Muscle of back (tissue), 11 donors: ENCODE data around the gene BAIAP3. TPM values are rescaled to one million over a fixed set of nuclear protein-coding genes. Genes with fewer than 3 reads are reported as not detected.

Experiments used
- DNase-seq, 3 donors: peaks; one replicate each; pipeline versions ENCODE4 v3.0.0 to v3.0.0-alpha.2; 2013
- polyA plus RNA-seq, 10 donors: library from polyadenylated mRNA; unstranded; fragments of 120-200 nt; gene quantifications; one replicate each; pipeline ENCODE4 v1.2.1, GENCODE V29; 2013; ENCODE audit not compliant: insufficient read length in 10 of 10

BAIAP3 gene
- polyA plus RNA-seq, 10 donors: 0.40 to 1.2 (median 0.81) TPM

DNA sequence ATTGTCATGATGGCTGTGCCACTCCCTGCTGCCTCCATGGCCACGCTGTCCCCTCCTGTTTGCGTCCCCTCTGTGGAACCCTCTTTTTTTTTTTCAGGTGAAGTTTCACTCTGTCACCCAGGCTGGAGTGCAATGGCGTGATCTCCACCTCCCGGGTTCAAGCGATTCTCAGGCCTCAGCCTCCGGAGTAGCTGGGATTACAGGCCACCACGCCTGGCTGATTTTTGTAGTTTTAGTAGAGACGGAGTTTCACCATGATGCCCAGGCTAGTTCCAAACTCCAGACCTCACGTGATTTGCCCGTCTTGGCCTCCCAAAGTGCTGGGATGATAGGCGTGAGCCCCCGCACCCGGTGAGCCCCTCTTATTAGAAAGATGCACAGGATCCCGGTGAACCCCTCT lies 35.0 kb upstream of the BAIAP3 start:
- no peak for DNase-seq

DNA sequence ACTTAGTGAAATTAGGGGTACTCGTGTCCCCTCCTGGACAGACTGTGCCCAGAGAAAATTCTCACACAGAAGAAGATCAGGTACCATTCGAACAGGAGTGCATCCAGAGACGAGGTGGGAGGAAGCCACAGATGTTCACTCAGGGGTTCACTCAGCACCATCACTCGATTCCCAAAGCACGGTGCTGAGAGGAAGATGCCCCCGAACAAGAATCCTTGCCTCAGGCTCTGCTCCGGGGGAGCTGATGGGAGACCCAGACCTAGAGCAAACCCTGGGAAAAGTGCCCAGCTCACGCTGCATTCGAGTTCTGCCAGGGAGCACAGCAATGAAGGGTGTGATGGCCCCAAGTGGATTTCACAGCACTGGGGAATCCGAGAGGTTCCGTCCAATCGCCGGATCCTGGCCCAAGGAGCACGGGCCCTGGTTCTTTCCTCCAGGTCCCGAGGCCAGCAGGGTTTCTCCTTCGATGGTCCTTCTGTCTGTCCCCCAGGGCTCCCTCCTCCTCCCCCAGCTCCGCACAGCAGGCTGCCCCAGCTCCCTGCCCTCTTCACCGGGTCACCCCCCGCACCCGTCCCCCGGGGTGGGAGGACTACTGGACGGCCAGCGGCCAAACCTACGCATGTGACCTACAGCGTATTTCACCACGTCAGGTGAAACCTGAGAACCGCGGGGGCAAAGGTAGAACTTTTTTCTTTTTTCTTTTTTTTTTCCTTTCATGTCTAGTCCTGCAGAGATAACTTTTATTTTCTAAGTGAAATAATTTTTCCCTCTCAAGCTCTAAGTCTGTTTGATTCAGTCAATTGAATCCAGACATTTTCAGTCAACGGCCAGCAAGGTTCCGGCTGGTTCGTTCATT lies 34.2 kb upstream of the BAIAP3 start:
- no peak for DNase-seq

DNA sequence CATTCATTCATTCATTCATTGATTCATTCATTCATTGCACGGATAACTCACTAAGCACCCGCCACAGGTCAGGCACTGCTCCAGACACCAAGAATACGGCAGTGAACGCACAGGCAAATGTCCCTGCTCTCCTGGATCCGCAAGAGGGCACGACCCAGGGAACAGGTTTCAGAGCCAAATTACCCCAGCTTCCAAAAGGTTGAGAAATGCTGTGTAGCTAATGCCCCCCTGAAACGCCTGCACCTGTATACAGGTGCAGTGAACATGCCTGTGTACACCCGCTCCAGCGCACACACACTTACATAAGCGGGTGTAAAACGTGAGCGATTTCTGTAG lies 33.6 kb upstream of the BAIAP3 start:
- DNase-seq: no peak

DNA sequence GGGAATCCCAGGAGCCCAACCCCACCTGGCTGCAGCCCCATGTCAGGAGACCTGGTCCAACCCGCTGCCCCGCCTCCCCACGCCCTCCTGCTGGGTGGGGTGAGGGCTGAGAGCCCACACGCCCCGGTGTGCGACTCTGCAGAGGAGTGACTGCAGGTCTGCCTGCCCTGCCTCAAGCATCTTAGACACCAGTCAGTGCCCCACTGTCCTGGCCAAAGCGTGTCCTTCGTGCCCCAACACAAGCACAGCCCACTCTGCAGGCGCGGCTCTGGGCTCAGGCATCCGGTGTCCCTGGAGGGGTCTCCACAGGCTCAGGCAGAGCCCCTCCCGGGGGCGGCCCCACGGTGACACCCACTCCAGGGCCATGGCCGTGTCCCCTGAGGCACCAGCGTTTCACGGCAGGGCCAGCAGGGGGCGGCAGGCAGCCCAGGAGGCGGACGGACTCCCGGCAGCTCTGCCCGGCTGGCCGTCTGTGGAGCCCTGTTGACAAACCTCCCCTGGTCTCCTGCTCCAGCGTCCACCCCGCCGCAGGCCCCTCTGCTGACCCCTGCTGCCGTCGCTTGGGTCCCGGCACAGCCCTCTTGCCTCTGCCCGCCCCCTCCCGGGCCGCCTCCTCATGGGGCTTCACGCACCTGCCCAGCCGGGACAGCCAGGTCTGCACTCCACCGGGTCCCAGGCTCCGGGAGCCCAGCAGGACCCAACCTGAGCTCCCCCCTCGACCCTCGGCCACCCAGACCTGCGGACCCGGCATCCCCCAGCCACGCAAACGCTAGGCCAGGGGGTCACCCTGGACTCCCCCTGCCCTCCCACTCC lies 32.6 kb upstream of the BAIAP3 start:
- peak in 1 of 3 donors; percentile 59 for DNase-seq

DNA sequence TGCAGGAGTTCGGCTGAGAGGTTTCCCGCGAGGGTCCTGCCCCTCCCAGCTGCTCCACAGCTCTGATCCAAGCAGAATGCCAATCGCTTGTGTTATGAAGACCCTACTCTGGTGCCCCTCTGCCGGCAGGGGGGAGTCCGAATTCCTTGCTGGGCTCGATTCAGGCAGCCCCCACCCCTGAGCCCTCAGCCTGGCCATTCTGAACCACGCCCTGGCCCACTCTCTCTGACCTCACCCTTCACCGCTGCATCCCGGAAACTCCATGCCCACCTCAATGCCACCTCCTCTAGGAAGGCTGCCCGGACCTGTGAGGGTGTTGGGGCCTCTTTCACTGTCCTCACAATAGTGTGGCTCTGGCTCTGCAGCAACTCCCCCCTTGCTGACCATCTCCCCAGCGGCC lies 31.9 kb upstream of the BAIAP3 start:
- DNase-seq: no peak

DNA sequence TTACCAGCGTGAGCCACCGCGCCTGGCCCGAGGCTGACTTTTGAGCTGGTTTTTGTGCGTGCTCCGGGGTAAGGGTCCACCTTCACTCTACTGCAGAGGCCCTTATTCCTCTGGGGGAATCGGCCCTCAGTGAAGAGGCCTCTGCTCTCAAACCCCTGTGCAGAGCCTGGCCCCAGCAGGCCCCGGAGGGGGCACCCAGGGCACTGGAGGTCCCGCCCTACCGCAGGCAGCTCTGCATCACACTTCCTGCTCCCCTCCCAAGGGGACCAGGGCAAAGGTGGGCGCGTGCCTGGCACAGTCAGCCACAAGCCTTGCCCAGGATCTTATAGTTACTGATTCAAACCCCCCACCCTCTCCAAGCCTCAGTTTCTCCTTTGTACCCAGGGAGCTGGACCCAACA lies 27.6 kb upstream of the BAIAP3 start:
- DNase-seq: no peak

DNA sequence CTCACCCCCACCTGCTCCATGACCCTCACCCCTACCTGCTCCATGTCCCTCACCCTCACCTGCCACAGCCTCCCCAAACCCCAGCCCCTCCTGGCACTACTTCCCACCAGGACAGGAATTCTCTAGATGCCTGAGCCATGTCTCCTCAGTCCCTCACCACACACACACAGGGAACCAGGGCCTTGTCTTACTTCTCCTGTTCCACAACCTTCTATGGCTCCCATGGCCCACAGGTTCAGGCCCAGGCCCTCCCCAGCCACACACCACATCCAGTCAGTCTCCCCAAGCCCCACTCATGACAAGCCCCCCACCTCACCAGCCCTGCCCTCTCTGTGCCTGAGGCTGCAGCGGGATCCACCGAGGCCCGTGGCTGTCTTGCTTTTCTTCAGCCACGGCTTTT lies 27.1 kb upstream of the BAIAP3 start:
- DNase-seq: no peak

DNA sequence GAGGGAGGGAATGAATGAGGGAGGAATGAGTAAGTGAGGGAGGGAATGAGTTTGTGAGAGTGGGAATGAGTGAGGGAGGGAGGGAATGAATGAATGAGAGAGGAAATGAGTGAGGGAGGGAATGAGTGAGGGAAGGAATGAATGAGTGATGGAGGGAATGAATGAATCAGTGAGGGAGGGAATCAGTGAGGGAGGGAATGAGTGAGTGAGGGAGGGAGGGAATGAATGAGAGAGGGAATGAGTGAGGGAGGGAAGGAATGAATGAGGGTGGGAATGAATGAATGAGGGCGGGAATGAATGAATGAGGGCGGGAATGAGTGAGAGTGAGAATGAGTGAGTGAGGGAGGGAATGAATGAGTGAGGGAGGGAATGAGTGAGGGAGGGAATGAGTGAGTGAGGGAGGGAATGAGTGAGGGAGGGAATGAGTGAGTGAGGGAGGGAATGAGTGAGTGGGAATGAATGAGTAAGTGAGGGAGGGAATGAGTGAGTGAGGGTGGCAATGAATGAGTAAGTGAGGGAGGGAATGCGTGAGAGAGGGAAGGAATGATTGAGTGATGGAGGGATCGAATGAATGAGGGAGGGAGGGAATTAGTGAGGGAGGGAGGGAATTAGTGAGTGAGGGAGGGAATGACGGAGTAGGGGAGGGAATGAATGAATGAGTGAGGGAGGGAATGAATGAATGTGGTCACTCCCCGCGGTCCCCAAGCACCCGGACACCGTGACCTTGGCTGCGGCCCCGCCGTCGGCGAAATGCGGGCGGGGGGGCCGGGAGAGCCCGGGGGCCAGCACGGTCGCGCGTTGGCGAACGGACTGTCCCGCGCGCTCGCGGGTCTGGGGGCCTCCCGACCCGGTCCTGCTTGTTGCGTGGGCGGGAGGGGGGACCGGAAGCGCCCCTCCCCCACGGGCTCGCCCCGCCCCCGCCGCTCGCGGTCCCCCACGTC lies 25.1 kb upstream of the BAIAP3 start:
- no peak for DNase-seq

DNA sequence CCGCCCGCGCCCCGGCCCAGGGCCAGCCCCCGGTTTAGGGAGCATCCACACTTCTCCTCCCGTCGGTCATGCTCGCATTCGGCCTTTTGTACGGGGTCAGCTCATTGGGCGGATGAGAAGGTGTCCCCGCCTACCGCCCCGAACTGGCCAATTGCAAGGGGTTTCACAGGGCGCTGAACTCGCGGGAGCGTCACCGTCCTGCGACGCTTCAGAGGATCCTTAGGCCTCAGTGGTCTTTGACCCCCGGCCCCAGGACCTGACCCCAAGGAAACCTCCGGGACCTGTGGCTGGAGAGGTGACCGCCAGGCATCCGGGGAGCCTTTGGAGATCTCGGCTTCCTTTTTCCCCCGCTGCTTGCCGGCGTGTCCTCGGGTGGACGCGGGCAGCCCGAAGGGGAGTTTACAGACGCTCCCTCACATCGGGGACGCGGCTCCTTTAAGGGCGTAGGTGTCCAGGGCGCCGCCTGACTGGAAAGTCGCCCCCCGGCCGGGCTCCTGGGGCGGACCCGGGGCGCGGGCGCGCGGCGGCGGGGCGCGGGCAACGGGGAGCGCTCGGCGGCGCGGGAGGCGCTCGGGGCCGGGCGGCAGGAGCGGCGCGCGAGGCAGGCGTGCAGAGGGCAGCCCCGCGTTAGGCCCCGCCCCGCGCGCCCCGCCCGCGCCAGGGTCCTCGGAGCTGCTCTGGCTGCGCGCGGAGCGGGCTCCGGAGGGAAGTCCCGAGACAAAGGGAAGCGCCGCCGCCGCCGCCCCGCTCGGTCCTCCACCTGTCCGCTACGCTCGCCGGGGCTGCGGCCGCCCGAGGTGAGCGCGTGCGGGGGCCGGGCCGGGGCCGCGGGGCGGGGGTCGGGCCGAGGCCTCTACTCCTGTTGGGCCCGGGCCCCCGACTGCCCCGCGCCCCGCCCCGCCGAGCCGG lies 24.2 kb upstream of the BAIAP3 start, which contains the start of gene UBE2I:
Gene UBE2I, plus strand, starts transcription at position 660 of the 909 bp plus-strand sequence. CDS start 4,395 bp downstream, outside the sequence.
- DNase-seq: peak; percentile 99 to 100 (median 99)

DNA sequence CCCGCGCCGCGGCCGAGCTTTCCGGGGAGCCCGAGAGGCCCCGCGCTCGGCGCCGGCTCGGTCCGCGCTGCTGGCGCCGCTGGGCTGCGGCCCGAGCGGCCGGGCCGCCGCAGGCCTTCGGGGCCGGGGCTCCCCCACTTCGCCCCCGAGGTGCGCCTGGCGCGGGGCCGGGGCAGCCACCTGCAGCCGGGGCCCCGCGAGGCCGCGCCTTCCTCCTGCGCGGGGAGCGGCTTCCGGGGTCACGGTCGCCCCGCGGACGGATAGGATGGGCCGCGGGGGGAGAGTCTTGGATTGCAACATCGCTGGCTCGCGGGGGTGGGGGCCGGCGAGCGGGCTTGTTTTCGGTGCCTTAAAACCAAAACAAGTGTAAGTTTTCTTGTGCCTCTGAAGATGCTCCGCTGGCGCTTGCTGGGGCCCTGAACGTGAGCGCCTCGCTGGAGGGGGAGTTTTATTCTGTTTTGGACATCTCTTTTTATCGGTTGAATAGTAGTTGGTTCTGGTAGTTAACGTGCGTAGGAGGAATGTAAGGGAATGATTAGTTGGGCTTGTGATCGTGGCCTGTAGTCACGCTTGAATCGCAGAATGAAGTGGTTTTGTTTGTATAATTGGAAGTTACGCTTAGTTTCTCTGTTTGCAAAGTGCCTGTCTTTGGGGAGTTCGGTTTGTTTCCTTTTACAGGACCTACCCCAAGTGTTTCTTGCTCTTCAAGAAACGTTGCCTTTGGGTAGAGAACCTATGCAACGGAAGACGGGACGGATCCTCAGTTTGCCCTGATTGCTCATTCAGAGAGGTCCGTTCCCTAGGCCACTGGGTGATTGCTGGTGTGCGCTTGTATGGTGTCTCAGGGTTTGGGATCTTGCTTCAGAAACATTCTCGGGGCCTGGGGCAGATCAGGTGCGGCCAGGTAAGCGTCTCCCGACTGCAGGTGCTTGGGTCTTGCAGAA lies 23.3 kb upstream of the BAIAP3 start:
- peak in 2 of 3 donors; percentile 29 to 56 for DNase-seq

DNA sequence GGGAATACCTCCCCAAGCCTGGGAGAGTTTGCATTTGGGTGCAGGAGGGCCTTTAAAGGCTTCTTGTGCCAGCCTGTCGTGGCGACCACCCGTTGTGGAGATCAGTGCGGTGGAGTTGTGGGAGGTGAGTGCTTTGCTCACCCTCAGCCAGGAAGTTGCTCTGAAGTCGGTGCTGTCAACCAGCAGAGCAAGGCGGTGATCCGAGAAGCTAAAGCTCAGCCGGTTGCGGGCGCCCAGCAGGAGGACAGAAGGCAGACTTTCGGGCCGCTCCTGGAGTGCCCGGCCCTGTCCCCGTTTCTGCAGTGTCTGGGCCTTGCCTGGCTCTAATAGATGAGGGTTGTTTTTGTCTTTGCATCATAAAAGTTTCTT lies 22.6 kb upstream of the BAIAP3 start:
- no peak for DNase-seq

DNA sequence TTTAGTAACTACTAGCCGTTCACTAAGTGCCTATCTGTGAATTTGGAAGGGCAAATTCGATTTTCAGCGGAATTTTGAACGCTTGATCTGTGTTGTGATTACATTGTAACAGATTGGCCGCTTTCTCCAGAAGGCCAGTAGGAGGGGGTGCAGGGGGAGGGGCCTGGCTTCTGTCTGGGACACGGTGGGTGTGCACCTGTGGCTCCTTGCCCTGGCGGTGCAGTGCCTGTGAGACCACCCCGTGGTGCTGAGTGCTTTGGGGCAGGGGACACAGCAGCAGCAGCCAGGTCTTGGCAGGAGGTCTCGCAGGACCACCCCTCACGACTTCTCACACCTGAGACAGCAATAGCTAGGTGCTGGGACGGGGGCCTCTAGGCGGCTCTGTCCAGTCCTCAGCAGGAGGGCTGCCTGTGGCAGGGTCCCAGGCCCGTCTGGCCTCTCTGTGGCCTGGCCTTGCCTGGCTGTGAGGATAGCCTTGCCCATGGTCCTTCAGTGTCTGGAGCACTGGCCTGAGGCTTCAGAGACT lies 22.2 kb upstream of the BAIAP3 start:
- DNase-seq: no peak

DNA sequence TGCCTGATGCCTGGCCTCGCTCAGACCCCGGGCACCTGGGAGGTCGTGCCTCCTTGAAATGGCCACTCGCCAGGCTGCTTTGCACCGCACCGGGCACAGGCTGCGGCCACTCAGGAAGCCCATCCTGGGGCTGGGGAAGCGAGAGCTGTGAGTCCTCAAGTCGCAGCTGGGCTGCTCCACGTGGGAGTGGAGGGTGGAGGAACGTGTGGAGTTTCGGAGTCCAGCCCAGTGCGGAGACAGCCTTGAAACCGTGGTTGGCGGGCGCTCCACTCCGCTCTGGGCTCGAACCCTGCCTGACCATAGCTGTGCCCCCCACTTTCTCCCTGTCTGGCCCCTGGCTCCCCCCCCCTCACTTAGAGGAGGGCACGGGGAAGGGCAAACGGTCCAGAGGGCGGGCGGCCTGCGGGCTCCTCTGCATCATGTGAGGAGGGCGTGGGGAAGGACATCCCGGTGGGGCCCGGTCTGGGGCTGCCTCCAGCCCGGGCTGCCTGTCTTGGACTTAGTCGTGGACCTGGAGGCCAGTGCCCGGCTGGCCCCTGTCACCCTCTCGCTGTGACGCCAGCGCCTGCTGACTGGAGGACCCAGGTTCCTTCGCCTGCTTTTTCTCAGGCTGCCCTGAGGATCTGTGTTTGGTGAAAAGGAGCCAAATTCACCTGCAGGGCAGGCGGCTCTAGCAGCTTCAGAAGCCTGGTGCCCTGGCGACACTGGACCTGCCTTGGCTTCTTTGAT lies 21.5 kb upstream of the BAIAP3 start:
- peak in 1 of 3 donors; percentile 55 for DNase-seq

DNA sequence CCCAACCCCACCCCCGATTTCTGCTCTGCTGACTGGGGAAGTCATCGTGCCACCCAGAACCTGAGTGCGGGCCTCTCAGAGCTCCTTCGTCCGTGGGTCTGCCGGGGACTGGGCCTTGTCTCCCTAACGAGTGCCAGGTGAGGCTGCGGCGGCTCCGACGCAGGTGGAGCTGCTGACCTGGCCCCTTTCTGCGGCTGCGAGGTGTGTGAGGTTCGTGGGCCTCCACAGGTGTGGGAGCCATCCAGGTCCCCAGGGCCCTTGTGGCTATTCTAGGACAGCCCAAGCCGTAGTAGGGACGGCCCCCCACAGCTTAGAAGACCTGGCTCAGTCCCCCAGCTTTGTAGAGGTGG lies 21.0 kb upstream of the BAIAP3 start:
- DNase-seq: no peak

DNA sequence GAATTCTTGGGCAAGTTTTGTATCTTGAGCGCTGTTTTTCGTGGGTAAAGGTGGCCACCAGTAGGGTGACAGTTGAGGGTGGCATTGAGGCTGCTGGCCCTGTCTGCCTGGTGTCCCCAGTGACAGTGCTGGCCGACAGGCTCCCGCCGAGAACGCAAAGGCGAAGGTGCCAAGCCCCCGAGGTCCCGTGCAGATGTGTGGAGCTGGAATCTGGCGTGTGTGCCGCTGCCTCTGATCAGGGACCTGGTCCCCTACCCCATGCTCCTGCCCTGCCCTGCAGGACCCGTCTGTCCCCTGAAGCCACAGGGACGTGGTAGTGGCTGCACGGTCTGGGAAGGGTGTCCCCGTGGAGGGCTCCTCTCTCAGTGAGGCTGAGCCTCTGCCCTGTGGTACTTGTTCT lies 20.5 kb upstream of the BAIAP3 start:
- no peak for DNase-seq

DNA sequence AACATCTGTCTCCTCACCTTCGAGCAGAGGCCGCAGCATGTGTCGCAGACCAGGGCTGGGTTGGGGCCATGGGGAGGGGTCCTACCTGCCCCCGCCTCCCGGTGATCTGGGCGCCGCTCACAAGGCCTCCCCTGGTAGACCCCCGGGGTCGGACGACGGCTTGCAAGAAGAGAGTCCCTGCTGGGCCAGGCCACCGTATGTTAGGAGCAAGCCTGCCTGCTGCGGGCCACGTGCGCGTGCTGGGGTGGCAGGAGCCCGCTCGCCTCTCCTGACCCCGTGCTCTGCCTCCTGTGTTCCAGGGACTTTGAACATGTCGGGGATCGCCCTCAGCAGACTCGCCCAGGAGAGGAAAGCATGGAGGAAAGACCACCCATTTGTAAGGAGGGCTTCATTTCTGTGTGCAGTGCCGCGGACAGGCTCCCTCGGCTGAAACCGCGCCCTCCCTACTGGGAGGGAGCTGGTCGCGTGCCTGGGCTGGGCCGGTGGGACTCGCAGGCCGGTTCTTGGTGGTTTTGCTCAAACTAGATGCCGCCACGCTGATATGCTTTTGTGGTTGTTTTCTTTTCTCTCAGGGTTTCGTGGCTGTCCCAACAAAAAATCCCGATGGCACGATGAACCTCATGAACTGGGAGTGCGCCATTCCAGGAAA lies 19.6 kb upstream of the BAIAP3 start:
- DNase-seq: no peak

DNA sequence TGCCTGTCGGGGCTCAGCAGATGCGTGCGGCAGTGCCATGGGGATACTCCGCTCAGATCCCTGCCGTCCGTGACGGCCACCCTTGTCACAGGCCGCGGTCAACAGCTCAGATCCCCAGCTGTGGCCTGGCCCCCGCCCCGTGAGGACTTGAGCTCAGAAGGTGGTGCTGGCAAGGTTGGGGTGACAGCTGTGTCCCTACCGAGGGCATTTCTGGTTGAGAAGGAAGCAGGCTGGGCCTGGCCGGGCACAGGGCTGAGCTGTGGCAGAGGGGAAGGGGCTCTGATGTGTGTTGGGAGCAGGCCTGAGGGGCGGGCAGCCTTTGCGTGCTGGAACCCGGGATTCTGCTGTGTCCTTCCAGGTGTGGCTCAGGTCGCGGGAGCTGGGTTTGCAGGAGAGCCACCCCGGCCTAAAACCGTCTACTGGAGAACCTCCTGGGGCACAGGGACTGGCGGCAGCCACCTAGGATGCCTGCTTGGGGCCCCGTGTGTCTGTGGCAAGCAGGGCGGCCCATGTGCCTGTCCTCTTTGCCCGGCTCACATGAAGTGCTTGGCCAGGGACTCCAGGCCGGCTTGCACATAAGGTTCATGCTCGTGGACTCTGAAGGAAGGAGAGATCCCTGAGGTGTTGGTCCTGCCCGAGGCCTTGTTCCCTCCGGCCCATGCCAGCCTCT lies 18.9 kb upstream of the BAIAP3 start:
- DNase-seq: no peak
